Measurements from ENCODE around the gene NRL.

DNA sequence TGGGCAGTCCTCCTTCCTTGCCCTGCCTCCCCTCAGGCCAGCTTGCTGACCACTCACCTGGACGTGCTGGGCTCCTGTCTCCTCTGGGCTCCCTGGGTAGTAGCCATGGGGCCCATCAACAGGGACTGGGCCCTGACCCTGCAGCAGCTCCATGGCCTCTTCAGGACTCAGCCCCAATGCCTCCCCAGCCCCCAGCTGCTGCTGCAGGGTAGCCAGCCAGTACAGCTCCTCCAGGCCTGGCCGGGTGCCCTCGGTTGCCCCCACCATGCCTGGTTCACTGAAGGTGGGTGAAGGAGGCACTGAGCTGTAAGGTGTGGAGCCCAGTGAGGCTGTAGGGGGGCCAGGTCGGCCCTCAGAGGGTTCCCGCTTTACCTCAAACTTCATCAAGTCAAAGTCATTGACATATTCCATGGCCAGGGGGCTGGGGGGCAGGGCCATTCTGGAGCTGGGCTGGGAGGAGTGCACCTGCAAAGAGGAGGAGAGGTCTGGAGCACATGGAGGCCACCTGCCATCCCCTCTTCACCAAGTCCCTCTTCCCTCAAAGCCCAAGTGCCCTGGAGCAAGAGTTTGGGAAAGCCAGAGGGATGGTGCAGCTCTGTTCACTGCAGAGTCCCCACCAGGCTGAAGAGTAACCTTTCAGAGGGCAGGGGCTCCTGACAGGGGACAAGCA, 32.2 kb downstream of the NRL start:
- TF ChIP-seq, protein P1, sequence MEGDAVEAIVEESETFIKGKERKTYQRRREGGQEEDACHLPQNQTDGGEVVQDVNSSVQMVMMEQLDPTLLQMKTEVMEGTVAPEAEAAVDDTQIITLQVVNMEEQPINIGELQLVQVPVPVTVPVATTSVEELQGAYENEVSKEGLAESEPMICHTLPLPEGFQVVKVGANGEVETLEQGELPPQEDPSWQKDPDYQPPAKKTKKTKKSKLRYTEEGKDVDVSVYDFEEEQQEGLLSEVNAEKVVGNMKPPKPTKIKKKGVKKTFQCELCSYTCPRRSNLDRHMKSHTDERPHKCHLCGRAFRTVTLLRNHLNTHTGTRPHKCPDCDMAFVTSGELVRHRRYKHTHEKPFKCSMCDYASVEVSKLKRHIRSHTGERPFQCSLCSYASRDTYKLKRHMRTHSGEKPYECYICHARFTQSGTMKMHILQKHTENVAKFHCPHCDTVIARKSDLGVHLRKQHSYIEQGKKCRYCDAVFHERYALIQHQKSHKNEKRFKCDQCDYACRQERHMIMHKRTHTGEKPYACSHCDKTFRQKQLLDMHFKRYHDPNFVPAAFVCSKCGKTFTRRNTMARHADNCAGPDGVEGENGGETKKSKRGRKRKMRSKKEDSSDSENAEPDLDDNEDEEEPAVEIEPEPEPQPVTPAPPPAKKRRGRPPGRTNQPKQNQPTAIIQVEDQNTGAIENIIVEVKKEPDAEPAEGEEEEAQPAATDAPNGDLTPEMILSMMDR (IDR thresholded peaks at IDR 0.05): no peak
- TF ChIP-seq POLR2A (IDR thresholded peaks at IDR 0.05): no peak

All from heart left ventricle (tissue), 13 donors.